HG02840 (cell line): ENCODE data around the gene ZSWIM3.

ENCODE experiments used
- ATAC-seq: cut with Tn5 transposase; IDR thresholded peaks from one replicate; pipeline ENCODE4 v1.9.1; 2021; ENCODE audit warnings: mild to moderate bottlenecking, moderate library complexity, moderate number of reproducible peaks; ENCODE audit not compliant: unreplicated experiment, low FRiP score

ZSWIM3 gene

GRCh38 chr20:45925821-45926506, 68.5 kb downstream of the ZSWIM3 start:
- no peak for ATAC-seq

GRCh38 chr20:45926731-45927070, 69.3 kb downstream of the ZSWIM3 start:
- no peak for ATAC-seq

GRCh38 chr20:45927071-45927878, 69.9 kb downstream of the ZSWIM3 start:
- ATAC-seq: no peak
